SK-N-SH treated with all-trans-retinoic acid at 6 μM for 48 hours (cell line): Measurements from ENCODE around the gene PALLD.

Experiments used
- TCF4 ChIP-seq: fragments of 250-450 bp; sonication (Bioruptor Pico); IDR thresholded peaks from 2 replicates; pipeline ENCODE4 v1.8.0; 2021; ENCODE audit warnings: mild to moderate bottlenecking, moderate library complexity, borderline replicate concordance
- TSHZ2 ChIP-seq: fragments of 250-450 bp; sonication (Bioruptor Pico); IDR thresholded peaks from 2 replicates; pipeline ENCODE4 v1.5.0; 2020; ENCODE audit warnings: mild to moderate bottlenecking, moderate library complexity
- ZC3H10 ChIP-seq: fragments of 250-450 bp; sonication (Bioruptor Pico); IDR thresholded peaks from 2 replicates; pipeline ENCODE4 v1.5.1; 2021; ENCODE audit warnings: mild to moderate bottlenecking, moderate library complexity
- ZFP30 ChIP-seq: fragments of 450-650 bp; formaldehyde crosslinking; IDR thresholded peaks from 2 replicates; pipeline ENCODE4 v1.5.0; 2022; ENCODE audit warnings: mild to moderate bottlenecking, moderate library complexity
- TF ChIP-seq, protein P1 (sequence below): fragments of 250-450 bp; sonication (Bioruptor Pico); IDR thresholded peaks from 2 replicates; pipeline ENCODE4 v1.8.0; 2021; ENCODE audit warnings: low read depth, mild to moderate bottlenecking, moderate library complexity, borderline replicate concordance

- TF ChIP-seq ZC3H10 (CRISPR knock-in tag) (no peak), ZFP30 (CRISPR knock-in tag) (no peak), TCF4 (no peak), TSHZ2 (no peak)
- TF ChIP-seq, protein P1, sequence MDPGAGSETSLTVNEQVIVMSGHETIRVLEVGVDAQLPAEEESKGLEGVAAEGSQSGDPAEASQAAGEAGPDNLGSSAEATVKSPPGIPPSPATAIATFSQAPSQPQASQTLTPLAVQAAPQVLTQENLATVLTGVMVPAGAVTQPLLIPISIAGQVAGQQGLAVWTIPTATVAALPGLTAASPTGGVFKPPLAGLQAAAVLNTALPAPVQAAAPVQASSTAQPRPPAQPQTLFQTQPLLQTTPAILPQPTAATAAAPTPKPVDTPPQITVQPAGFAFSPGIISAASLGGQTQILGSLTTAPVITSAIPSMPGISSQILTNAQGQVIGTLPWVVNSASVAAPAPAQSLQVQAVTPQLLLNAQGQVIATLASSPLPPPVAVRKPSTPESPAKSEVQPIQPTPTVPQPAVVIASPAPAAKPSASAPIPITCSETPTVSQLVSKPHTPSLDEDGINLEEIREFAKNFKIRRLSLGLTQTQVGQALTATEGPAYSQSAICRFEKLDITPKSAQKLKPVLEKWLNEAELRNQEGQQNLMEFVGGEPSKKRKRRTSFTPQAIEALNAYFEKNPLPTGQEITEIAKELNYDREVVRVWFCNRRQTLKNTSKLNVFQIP (CRISPR knock-in tag) = no peak
Measured at GRCh38 chr4:168868044-168868781, 371.4 kb downstream of the PALLD start.
